ENCODE measurements around the gene ADAM8. TPM values are rescaled to one million over a fixed set of nuclear protein-coding genes. Genes with fewer than 3 reads are reported as not detected.

ADAM8 gene
- total and polyA plus RNA-seq, 10 of the 15 experiments (the other 5 are each of a cell fraction or from before 2014, with no cell fraction given) = 0.37 to 92.7 (median 21.7) TPM

- intact Hi-C loops (cut with micrococcal nuclease; ENCODE audit: unreplicated experiment) = no loop called here
- DNase-seq (ENCODE audit: low read depth, low spot score) (no peak), ATAC-seq (peak; percentile 85), FAIRE-seq (no peak)
- CTCF ChIA-PET = interaction anchor here (1.0 kb wide), 2 partner anchors 14 to 18 kb away, joined by 3 to 5 read pairs; no protein-coding TSS in a partner anchor
- Histone ChIP-seq H3K4me1 (ENCODE audit: control insufficient read depth, insufficient read depth, low read length) (peaks cover 30% of the 10 kb centered on the region), H3K79me2 (ENCODE audit: control insufficient read depth, insufficient read depth, low read length) (no peaks in the 10 kb centered on the region), H4K20me1 (ENCODE audit: control insufficient read depth, insufficient read depth) (no peaks in the 10 kb centered on the region), H3K4me2 (ENCODE audit: control insufficient read depth, insufficient read depth) (peak overlapping the region; percentile 96), H3K27ac (ENCODE audit: control insufficient read depth, insufficient read depth) (peak overlapping the region; percentile 55), H3K9me3 (replicated peaks; ENCODE audit: control insufficient read depth, insufficient read depth, low read length) (no peaks in the 10 kb centered on the region), H3K36me3 (ENCODE audit: control insufficient read depth in 2 of 2, insufficient read depth in 2 of 2, low read length in 1 of 2) (peaks cover 0 to 1% of the 10 kb centered on the region in 2 experiments; a peak in 1 of 4 replicates), H2AFZ (ENCODE audit: control insufficient read depth, low read depth, low read length) (peak overlapping the region; percentile 55), H3K27me3 (replicated peaks in 1 of 2; ENCODE audit: control insufficient read depth in 2 of 2, insufficient read depth in 2 of 2, low read length in 1 of 2) (no peaks in the 10 kb centered on the region), H3K9ac (ENCODE audit: control insufficient read depth, insufficient read depth, low read length) (peak overlapping the region; percentile 34; the same call in 1 of the 2 replicates), H3K4me3 (peak overlapping the region; percentile 83)
- 17% methylated on average over 43 of the region's 50 CpGs for WGBS (ENCODE audit: insufficient coverage, insufficient replicate concordance, low lambda C conversion rate, missing lambda C conversion rate)
- RAD21 ChIA-PET (ENCODE audit: unreplicated experiment) = interaction anchor here (0.6 to 1.8 kb wide), 2 partner anchors 14 to 42 kb away, joined by 3 to 9 read pairs; no protein-coding TSS in a partner anchor
- in situ Hi-C loops (cut with MboI) = no loop called here
- POLR2A ChIA-PET = interaction anchor here (0.6 to 1.0 kb wide), 2 partner anchors 15 to 129 kb away, joined by 3 to 4 read pairs; partner anchors contain the start of gene ADAM8
- no TSS peak for BruUV-seq (replicated peaks)
- SMC1A ChIA-PET (ENCODE audit: uncharacterized antibody, unreplicated experiment) = interaction anchor here (0.6 to 0.8 kb wide), 2 partner anchors 43 to 47 kb away, joined by 3 to 7 read pairs; no protein-coding TSS in a partner anchor
- TF ChIP-seq RUNX3 (IDR thresholded peaks at IDR 0.05; ENCODE audit: low read length) (no peak), FOXK2 (IDR thresholded peaks at IDR 0.05) (no peak), ZNF207 (IDR thresholded peaks at IDR 0.05; ENCODE audit: borderline replicate concordance) (no peak), USF2 (IDR thresholded peaks at IDR 0.05; ENCODE audit: borderline replicate concordance, low read depth, low read length) (no peak), CHD1 (IDR thresholded peaks at IDR 0.05; ENCODE audit: low read depth, low read length) (no peak), BACH1 (IDR thresholded peaks at IDR 0.05; ENCODE audit: borderline replicate concordance) (peak; percentile 11; the same call in 1 of the 2 replicates), IKZF1 (conservative IDR thresholded peaks at IDR 0.05) (peak; percentile 61), RCOR1 (conservative IDR thresholded peaks at IDR 0.05; ENCODE audit: low read depth, low read length) (no peak), CREM (IDR thresholded peaks at IDR 0.05; ENCODE audit: low read depth) (0 out of 2 replicates have a peak, but pooled peaks have one; percentile 6), KLF5 (IDR thresholded peaks at IDR 0.05; ENCODE audit: partially characterized antibody) (no peak), EGR1 (IDR thresholded peaks at IDR 0.05; ENCODE audit: borderline replicate concordance in 1 of 2, low read depth in 2 of 2, low read length in 2 of 2) (peak in 1 of 2 experiments; percentile 13; a peak in 1 of 3 replicates), SMARCA5 (IDR thresholded peaks at IDR 0.05) (0 out of 2 replicates have a peak, but pooled peaks have one; percentile 12), SREBF2 (IDR thresholded peaks at IDR 0.05; ENCODE audit: low read length) (no peak), POLR2A (IDR thresholded peaks at IDR 0.05; ENCODE audit: low read depth, low read length) (peak; percentile 59; the same call in 1 of the 2 replicates), FOXM1 (IDR thresholded peaks at IDR 0.05; ENCODE audit: low read depth, low read length) (no peak), USF1 (IDR thresholded peaks at IDR 0.05; ENCODE audit: borderline replicate concordance, extremely low read length, insufficient read depth, low read depth, low read length) (no peak), HDGF (IDR thresholded peaks at IDR 0.05) (peak; percentile 60; the same call in 1 of the 2 replicates), DPF2 (IDR thresholded peaks at IDR 0.05) (0 out of 2 replicates have a peak, but pooled peaks have one; percentile 55), RELA (IDR thresholded peaks at IDR 0.05; ENCODE audit: borderline replicate concordance, partially characterized antibody) (no peak), CREB1 (IDR thresholded peaks at IDR 0.05; ENCODE audit: low read depth) (no peak), RB1 (IDR thresholded peaks at IDR 0.05; ENCODE audit: borderline replicate concordance) (0 out of 2 replicates have a peak, but pooled peaks have one; percentile 11), NBN (IDR thresholded peaks at IDR 0.05) (peak; percentile 59; the same call in 1 of the 2 replicates), IRF5 (IDR thresholded peaks at IDR 0.05; ENCODE audit: borderline replicate concordance) (no peak)
These were observed 15.6 kb downstream of the ADAM8 start for GRCh38 chr10:133260895-133261725.
